C4-2B (cell line): Measurements from ENCODE around the gene CDT1.

ENCODE experiments used
- H3K27ac ChIP-seq: fragments of 450-650 bp; 2 replicates; pipeline ENCODE4 v1.5.1; 2017
- ZFX ChIP-seq: fragments of 450-650 bp; IDR thresholded peaks from 2 replicates; pipeline ENCODE4 v1.6.1; 2017
- TF ChIP-seq, protein P1 (sequence below): fragments of 450-650 bp; conservative IDR thresholded peaks from 2 replicates; pipeline ENCODE4 v1.5.1; 2017; ENCODE audit warnings: mild to moderate bottlenecking

CDT1 gene

DNA sequence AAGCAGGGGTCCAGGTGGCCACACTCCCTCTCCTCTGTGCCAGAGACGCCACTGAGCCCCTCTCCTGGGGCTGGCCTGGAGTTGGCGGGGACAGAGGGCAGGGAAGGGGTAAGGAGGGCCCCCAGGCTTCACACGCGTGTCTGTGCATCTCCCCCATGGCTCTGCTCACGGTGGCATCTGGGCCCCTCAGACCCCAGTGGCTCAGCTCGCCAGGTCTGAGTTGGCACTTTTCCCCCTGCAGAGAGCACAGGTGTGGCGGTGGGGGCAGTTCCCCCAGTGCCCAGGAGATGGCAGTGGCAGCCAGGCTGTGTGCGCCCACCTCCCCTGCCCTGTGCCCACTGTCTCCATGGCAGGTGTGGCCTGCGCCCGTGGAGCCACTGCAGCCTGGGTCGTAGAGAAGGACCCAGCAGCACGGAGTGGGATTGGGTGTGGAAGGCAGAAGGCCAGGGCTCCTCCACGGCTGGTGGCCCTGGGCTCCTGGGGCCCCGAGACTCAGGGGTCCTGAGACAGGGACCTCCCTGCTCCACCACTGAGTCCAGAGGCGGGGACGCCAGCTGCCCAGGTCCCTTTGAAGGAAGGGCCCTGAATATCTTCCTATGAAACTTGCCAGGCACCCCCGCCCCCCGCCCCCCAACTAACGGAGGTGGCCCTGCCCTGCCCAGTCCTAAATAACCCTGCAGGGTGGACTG is 12.5 kb downstream of the CDT1 start:
- no peak overlapping the region for H3K27ac ChIP-seq
- no peak for TF ChIP-seq ZFX
- TF ChIP-seq, protein P1, sequence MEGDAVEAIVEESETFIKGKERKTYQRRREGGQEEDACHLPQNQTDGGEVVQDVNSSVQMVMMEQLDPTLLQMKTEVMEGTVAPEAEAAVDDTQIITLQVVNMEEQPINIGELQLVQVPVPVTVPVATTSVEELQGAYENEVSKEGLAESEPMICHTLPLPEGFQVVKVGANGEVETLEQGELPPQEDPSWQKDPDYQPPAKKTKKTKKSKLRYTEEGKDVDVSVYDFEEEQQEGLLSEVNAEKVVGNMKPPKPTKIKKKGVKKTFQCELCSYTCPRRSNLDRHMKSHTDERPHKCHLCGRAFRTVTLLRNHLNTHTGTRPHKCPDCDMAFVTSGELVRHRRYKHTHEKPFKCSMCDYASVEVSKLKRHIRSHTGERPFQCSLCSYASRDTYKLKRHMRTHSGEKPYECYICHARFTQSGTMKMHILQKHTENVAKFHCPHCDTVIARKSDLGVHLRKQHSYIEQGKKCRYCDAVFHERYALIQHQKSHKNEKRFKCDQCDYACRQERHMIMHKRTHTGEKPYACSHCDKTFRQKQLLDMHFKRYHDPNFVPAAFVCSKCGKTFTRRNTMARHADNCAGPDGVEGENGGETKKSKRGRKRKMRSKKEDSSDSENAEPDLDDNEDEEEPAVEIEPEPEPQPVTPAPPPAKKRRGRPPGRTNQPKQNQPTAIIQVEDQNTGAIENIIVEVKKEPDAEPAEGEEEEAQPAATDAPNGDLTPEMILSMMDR: peak; percentile 89

DNA sequence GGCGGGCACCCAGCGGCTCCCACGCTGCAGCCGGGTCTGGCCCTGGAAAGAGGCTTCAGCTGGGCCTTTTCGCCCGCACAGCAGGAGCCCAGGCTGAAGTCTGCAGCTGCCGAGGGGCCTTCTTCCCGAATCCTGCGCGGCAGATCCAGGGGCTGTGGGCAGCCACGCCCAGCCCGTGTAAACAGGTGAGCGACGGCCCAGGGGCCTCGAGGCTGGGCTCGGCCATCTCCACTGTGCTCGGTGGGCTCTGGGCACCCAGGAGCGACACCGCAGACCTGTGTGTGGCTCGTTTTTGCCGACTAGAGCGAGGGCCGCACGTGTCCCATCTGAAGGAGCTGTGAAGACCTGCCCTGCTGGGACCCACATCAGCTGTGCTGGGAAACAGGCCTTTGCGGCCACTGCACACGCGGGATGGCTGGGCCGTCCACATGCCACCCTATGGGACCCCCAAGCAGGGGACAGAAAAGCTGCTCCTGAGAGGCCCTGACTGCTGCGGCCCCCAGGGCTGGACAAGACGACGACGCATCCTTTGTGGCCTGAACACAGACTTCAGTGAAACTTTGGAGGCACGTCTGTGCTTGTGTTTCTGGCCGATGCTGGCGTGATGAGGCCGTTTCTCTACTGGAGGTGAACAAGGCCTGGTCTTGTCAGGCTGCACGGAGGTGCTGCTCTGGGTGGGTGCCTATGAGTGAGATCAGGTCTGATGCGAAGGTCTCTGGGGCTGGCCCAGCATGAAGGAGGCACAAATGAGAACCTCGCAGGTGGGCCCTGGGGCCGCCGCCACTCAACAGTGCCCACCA is 13.3 kb downstream of the CDT1 start:
- H3K27ac ChIP-seq: no peak overlapping the region
- TF ChIP-seq, protein P1: no peak
- no peak for TF ChIP-seq ZFX

DNA sequence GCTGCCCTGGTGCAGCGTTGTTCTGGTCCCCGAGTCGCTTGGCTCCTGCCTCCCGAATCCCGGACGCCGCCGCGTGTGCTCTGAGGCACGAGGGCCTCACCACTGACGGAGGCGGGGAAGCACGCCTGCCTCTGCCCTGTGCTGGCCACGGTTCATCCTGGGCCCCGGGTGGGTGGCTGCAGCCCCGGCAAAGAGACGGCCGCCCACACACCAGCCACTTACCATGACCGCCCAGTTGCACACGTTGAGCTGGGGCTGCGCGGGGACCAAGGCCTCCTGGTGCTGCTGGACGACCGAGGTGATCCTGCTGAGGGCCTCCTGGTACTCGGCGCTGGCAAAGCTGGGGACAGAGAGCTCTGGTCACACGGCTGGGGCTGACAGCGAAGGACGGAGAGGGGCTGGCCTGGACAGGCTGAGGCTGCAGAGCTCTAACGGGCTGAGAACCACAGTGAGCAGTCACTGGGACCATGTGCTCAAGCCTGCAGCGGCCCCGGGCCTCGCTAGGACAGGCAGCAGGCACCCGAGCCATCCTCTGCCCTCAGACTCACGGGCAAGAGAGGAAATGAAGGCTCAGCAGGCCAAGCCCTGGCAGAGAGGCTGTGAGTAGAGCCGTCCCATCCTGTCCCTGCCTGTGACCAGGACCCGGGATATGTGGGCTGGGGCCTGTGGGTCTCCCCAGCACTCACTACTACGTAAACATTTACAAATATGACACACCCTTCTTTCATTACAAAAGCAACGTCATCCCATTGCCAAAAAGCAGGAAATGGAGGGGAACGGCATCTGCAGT is 14.4 kb downstream of the CDT1 start:
- H3K27ac ChIP-seq: no peak overlapping the region
- TF ChIP-seq ZFX: no peak
- TF ChIP-seq, protein P1: no peak

DNA sequence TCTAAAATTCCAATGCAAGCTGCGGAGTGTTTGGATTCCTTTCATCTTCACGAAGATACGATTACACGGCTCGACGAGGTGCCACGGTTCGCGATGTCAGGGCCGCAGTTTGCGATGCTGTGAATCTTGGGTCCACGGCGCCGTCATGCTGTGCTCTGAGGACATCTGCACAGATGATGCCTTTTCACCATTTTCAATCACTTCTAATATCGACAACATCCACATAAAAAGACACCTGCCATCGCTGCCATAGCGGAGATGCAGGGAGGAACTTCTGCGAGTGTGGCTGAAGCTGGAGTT is 14.9 kb downstream of the CDT1 start:
- no peak overlapping the region for H3K27ac ChIP-seq
- TF ChIP-seq, protein P1: no peak
- no peak for TF ChIP-seq ZFX

DNA sequence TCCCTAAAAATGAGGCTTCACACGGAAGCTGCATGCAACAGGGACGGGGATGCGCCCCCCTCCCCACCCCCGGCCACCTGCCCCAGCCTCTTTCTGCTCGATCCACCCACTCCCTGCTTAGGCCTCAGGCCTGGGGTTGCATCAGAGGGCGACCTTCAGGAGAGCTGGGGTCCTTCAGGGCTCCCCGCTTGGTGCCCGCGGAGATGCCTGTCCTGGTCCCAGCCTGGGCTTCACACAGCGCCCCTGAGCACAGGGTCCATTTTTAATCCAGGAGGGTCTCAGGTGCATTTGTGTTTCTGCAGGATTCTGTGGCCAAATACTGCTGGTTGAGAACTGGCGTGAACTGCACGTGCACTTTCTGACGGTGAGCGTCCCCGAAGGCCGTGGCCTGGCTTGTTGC is 15.5 kb downstream of the CDT1 start:
- no peak overlapping the region for H3K27ac ChIP-seq
- TF ChIP-seq, protein P1: no peak
- TF ChIP-seq ZFX: no peak

DNA sequence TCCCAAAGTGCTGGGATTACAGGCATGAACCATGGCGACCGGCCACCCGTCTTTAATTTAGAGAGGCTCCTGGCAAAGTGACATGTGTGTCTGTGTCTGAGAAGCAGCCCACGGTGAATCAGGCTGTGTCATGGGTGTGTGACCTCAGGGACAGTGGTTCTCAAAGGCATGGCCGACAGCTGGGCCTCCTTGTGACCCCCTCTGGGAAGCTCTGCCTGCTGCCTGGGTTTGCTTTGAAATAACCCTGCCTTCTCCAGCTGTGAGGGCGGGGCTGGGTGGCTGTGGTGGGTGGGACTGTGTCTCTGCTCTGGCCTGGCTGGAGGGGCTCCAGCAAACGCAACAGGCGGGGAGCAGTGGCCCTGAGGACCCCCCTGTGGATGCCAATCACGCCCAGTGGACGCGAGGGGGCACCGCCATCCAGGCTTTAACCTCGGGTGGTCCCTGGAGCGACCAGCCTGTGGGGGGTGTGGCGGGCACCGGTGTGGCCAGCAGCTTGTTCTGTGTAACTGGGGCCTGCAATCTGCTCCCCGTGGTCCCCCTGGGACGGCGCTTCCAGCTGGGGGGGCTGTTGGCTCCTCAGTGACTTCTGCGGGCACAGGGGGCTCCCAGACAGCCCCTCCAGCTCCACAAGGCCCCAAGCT is 16.9 kb downstream of the CDT1 start:
- no peak overlapping the region for H3K27ac ChIP-seq
- no peak for TF ChIP-seq ZFX
- TF ChIP-seq, protein P1: no peak
